ENCODE data around the gene HOXA2.

HOXA2 gene

GRCh38 chr7:27111042-27111750 is 8.7 kb upstream of the HOXA2 start:
- no peak for DNase-seq

GRCh38 chr7:27110186-27111031 is 7.9 kb upstream of the HOXA2 start:
- no peak for DNase-seq

GRCh38 chr7:27109466-27110185 is 7.1 kb upstream of the HOXA2 start:
- no peak for DNase-seq

- DNase-seq: no peak
Measured at GRCh38 chr7:27108390-27109127, 6.1 kb upstream of the HOXA2 start.

- no peak for DNase-seq
Measured at GRCh38 chr7:27107391-27108381, 5.2 kb upstream of the HOXA2 start.

- no peak for DNase-seq
Measured at GRCh38 chr7:27106901-27107240, 4.4 kb upstream of the HOXA2 start.

GRCh38 chr7:27106181-27106900 is 3.9 kb upstream of the HOXA2 start:
- DNase-seq: no peak

GRCh38 chr7:27105301-27106031 is 3.0 kb upstream of the HOXA2 start:
- no peak for DNase-seq

GRCh38 chr7:27104341-27105058 is 2.0 kb upstream of the HOXA2 start:
- DNase-seq: no peak

- no peak for DNase-seq
Measured at GRCh38 chr7:27103489-27104226, 1.2 kb upstream of the HOXA2 start.

- DNase-seq: no peak
Measured at GRCh38 chr7:27101957-27102580, 414 bp downstream of the HOXA2 start.

- DNase-seq: no peak
Measured at GRCh38 chr7:27101171-27101956, 1.1 kb downstream of the HOXA2 start.

GRCh38 chr7:27100694-27101170 is 1.8 kb downstream of the HOXA2 start:
- no peak for DNase-seq

GRCh38 chr7:27099453-27100370 is 2.8 kb downstream of the HOXA2 start:
- no peak for DNase-seq

GRCh38 chr7:27098578-27099451 is 3.7 kb downstream of the HOXA2 start:
- no peak for DNase-seq

Measured in NCI-H2227 treated with DMSO at 0.1 percent for 48 hours (cell line).